Dermis blood vessel endothelial cell (primary cell): ENCODE measurements around the gene SLC25A45. TPM values are rescaled to one million over a fixed set of nuclear protein-coding genes. Genes with fewer than 3 reads are reported as not detected.

ENCODE experiments used
- total RNA-seq: library from RNA; depleted of rRNA; stranded (reverse); fragments of >200 nt; gene quantifications from 2 replicates; pipeline ENCODE4 v1.2.3, GENCODE V29; 2014

The SLC25A45 gene
- total RNA-seq, 1 donor from 2014 or later = 1.0 TPM

Other genes with a start within 250 kb of the SLC25A45 start
- 19.2 and 28.2 TPM in 2 replicates for gene SYVN1, start 248.1 kb downstream of the SLC25A45 start, total RNA-seq
- not detected in 2 replicates for gene SPDYC, start 212.4 kb downstream of the SLC25A45 start, total RNA-seq
- gene CAPN1, start 200.7 kb downstream of the SLC25A45 start, total RNA-seq = 97.2 and 207 TPM in 2 replicates
- gene POLA2, start 120.7 kb downstream of the SLC25A45 start, total RNA-seq = 8.2 and 12.1 TPM in 2 replicates
- 11.4 and 12.3 TPM in 2 replicates for gene CDC42EP2, start 67.8 kb downstream of the SLC25A45 start, total RNA-seq
- gene DPF2, start 48.8 kb downstream of the SLC25A45 start, total RNA-seq = 32.7 and 60.4 TPM in 2 replicates
- gene TIGD3, start 27.9 kb downstream of the SLC25A45 start, total RNA-seq = 0.17 and 0.23 TPM in 2 replicates
- gene FRMD8, start 4.0 kb upstream of the SLC25A45 start, total RNA-seq = 152 and 238 TPM in 2 replicates
- gene NEAT1, start 40.2 kb upstream of the SLC25A45 start, total RNA-seq = 50.4 and 189 TPM in 2 replicates
- gene MALAT1, start 116.4 kb upstream of the SLC25A45 start, total RNA-seq = 2,930 and 8,332 TPM in 2 replicates
- 67.4 and 71.3 TPM in 2 replicates for gene SCYL1, start 142.4 kb upstream of the SLC25A45 start, total RNA-seq
- gene LTBP3, start 175.7 kb upstream of the SLC25A45 start, total RNA-seq = 31.1 and 48.2 TPM in 2 replicates
- 38.7 and 47.5 TPM in 2 replicates for gene ZNRD2, start 187.8 kb upstream of the SLC25A45 start, total RNA-seq
- gene FAM89B, start 189.9 kb upstream of the SLC25A45 start, total RNA-seq = 23.3 and 24.8 TPM in 2 replicates
- gene EHBP1L1, start 193.4 kb upstream of the SLC25A45 start, total RNA-seq = 15.7 and 15.9 TPM in 2 replicates
- 0.14 and 0.17 TPM in 2 replicates for gene KCNK7, start 213.2 kb upstream of the SLC25A45 start, total RNA-seq
- 118 and 171 TPM in 2 replicates for gene MAP3K11, start 231.6 kb upstream of the SLC25A45 start, total RNA-seq
- gene PCNX3, start 233.1 kb upstream of the SLC25A45 start, total RNA-seq = 18.0 and 34.8 TPM in 2 replicates